ENCODE measurements around the gene LZTS3.

DNA sequence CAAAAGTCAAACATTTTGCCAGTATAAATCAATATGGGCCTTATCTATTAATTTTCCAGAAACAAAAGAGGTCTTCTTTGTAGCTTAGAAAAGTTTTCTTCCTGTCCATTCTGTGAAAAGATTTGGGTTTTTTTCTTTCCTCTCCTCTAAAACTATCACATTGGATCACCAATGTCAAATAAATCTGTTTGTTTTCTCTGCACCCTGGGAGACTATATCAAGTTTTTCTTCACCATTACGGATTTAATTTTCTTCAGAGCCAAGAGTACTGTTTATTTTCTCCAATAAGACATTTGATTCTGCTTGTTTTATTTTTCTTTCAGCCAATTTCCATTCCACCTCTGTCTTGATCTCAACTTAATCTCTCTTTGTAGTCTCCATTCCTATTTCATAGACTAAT is 1.9 kb upstream of the LZTS3 start:
- TF ChIP-seq, protein P1, sequence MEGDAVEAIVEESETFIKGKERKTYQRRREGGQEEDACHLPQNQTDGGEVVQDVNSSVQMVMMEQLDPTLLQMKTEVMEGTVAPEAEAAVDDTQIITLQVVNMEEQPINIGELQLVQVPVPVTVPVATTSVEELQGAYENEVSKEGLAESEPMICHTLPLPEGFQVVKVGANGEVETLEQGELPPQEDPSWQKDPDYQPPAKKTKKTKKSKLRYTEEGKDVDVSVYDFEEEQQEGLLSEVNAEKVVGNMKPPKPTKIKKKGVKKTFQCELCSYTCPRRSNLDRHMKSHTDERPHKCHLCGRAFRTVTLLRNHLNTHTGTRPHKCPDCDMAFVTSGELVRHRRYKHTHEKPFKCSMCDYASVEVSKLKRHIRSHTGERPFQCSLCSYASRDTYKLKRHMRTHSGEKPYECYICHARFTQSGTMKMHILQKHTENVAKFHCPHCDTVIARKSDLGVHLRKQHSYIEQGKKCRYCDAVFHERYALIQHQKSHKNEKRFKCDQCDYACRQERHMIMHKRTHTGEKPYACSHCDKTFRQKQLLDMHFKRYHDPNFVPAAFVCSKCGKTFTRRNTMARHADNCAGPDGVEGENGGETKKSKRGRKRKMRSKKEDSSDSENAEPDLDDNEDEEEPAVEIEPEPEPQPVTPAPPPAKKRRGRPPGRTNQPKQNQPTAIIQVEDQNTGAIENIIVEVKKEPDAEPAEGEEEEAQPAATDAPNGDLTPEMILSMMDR (conservative IDR thresholded peaks at IDR 0.05; ENCODE audit: low read depth, low read length) = no peak
- TF ChIP-seq EZH2 (IDR thresholded peaks at IDR 0.05; ENCODE audit: borderline replicate concordance, low read depth, low read length, poor library complexity, severe bottlenecking) = no peak

Measured in A673 (cell line).